ENCODE results near the gene TRIM26.
"Not testable (repeated sequence)": the region's sequence is repeated elsewhere in the genome, so short reads cannot be mapped to it uniquely, and the experiment has no call there.

Gene TRIM26

GRCh38 chr6:30212865-30213666 lies at the start of gene TRIM26:
Gene TRIM26 (minus strand): TSS chr6:30213406. CDS start chr6:30199103, 14,303 bp downstream.
- peak within 1 kb of the TSS; percentile 99 for H3K27ac ChIP-seq
- peak within 1 kb of the TSS; percentile 99 for H3K4me2 ChIP-seq
- H3K36me3 ChIP-seq (ENCODE audit: insufficient read depth), result no peaks in the 10 kb centered on the region
- peak within 1 kb of the TSS; percentile 97 for H2AFZ ChIP-seq (ENCODE audit: low read depth)
- no peaks in the 10 kb centered on the region for H3K27me3 ChIP-seq (ENCODE audit: insufficient read depth, low read depth)
- H3K79me2 ChIP-seq (ENCODE audit: insufficient read depth, low read depth), result peaks cover 45% of the 10 kb centered on the region
- TF ChIP-seq CTCF (conservative IDR thresholded peaks at IDR 0.05; ENCODE audit: low read depth, low read length), result no peak
- H3K4me3 ChIP-seq (IDR thresholded peaks at IDR 0.05; ENCODE audit: insufficient read depth, low read depth, low read length), result no peak within 1 kb of the TSS
- H3K9ac ChIP-seq, result peak within 1 kb of the TSS; percentile 96
- peaks cover 13% of the 10 kb centered on the region for H4K20me1 ChIP-seq (ENCODE audit: insufficient read depth)
- H3K4me1 ChIP-seq (ENCODE audit: low read depth, poor library complexity, severe bottlenecking), result peaks cover 31% of the 10 kb centered on the region

- no peak overlapping the region for H3K9ac ChIP-seq
- no peaks in the 10 kb centered on the region for H4K20me1 ChIP-seq (ENCODE audit: insufficient read depth)
- H3K4me3 ChIP-seq (IDR thresholded peaks at IDR 0.05; ENCODE audit: insufficient read depth, low read depth, low read length), result no peak overlapping the region
- H3K4me2 ChIP-seq, result no peak overlapping the region
- no peaks in the 10 kb centered on the region for H3K27me3 ChIP-seq (ENCODE audit: insufficient read depth, low read depth)
- no peaks in the 10 kb centered on the region for H3K79me2 ChIP-seq (ENCODE audit: insufficient read depth, low read depth)
- no peaks in the 10 kb centered on the region for H3K4me1 ChIP-seq (ENCODE audit: low read depth, poor library complexity, severe bottlenecking)
- no peak overlapping the region for H3K27ac ChIP-seq
- no peak for TF ChIP-seq CTCF (conservative IDR thresholded peaks at IDR 0.05; ENCODE audit: low read depth, low read length)
- H2AFZ ChIP-seq (ENCODE audit: low read depth), result no peak overlapping the region
- H3K36me3 ChIP-seq (ENCODE audit: insufficient read depth), result no peaks in the 10 kb centered on the region
Observed at GRCh38 chr6:30260036-30260504, 46.9 kb upstream of the TRIM26 start.

GRCh38 chr6:30259140-30260035 lies 46.2 kb upstream of the TRIM26 start:
- Histone ChIP-seq H3K4me1 (ENCODE audit: low read depth, poor library complexity, severe bottlenecking) (no peaks in the 10 kb centered on the region), H3K27ac (no peak overlapping the region), H3K4me3 (IDR thresholded peaks at IDR 0.05; ENCODE audit: insufficient read depth, low read depth, low read length) (no peak overlapping the region), H2AFZ (ENCODE audit: low read depth) (no peak overlapping the region), H3K4me2 (no peak overlapping the region), H3K9ac (no peak overlapping the region), H3K36me3 (ENCODE audit: insufficient read depth) (no peaks in the 10 kb centered on the region), H4K20me1 (ENCODE audit: insufficient read depth) (no peaks in the 10 kb centered on the region), H3K27me3 (ENCODE audit: insufficient read depth, low read depth) (no peaks in the 10 kb centered on the region), H3K79me2 (ENCODE audit: insufficient read depth, low read depth) (no peaks in the 10 kb centered on the region)
- TF ChIP-seq CTCF (conservative IDR thresholded peaks at IDR 0.05; ENCODE audit: low read depth, low read length), result no peak

- Histone ChIP-seq H4K20me1 (ENCODE audit: insufficient read depth) (no peaks in the 10 kb centered on the region), H3K27me3 (ENCODE audit: insufficient read depth, low read depth) (no peaks in the 10 kb centered on the region), H3K4me1 (ENCODE audit: low read depth, poor library complexity, severe bottlenecking) (no peaks in the 10 kb centered on the region), H3K9ac (no peak overlapping the region), H3K79me2 (ENCODE audit: insufficient read depth, low read depth) (no peaks in the 10 kb centered on the region), H2AFZ (ENCODE audit: low read depth) (no peak overlapping the region), H3K27ac (no peak overlapping the region), H3K4me2 (no peak overlapping the region), H3K36me3 (ENCODE audit: insufficient read depth) (no peaks in the 10 kb centered on the region), H3K4me3 (IDR thresholded peaks at IDR 0.05; ENCODE audit: insufficient read depth, low read depth, low read length) (no peak overlapping the region)
- no peak for TF ChIP-seq CTCF (conservative IDR thresholded peaks at IDR 0.05; ENCODE audit: low read depth, low read length)
Observed at GRCh38 chr6:30258204-30258603, 45.0 kb upstream of the TRIM26 start.

- H2AFZ ChIP-seq (ENCODE audit: low read depth); H3K27ac ChIP-seq; H3K4me3 ChIP-seq (IDR thresholded peaks at IDR 0.05; ENCODE audit: insufficient read depth, low read depth, low read length); H3K27me3 ChIP-seq (ENCODE audit: insufficient read depth, low read depth); H3K9ac ChIP-seq; H3K4me1 ChIP-seq (ENCODE audit: low read depth, poor library complexity, severe bottlenecking); H3K79me2 ChIP-seq (ENCODE audit: insufficient read depth, low read depth); H3K4me2 ChIP-seq; H3K36me3 ChIP-seq (ENCODE audit: insufficient read depth); H4K20me1 ChIP-seq (ENCODE audit: insufficient read depth): not testable (repeated sequence)
Observed at GRCh38 chr6:30252417-30252816, 39.2 kb upstream of the TRIM26 start.

Measured in KMS-11 (cell line).